WI38 (cell line): ENCODE data around the gene FAM9C.
"Not testable (repeated sequence)": the region's sequence is repeated elsewhere in the genome, so short reads cannot be mapped to it uniquely, and the experiment has no call there.

ENCODE experiments used
- H3K4me3 ChIP-seq: 2 replicates; pipeline ENCODE4 v1.5.1; 2011; ENCODE audit warnings: low read depth, mild to moderate bottlenecking, control low read depth, low read length
- TF ChIP-seq, protein P1 (sequence below): IDR thresholded peaks from 2 replicates; pipeline ENCODE4 v1.5.1; 2012; ENCODE audit warnings: low read depth, mild to moderate bottlenecking, control low read depth, low read length

FAM9C gene

DNA sequence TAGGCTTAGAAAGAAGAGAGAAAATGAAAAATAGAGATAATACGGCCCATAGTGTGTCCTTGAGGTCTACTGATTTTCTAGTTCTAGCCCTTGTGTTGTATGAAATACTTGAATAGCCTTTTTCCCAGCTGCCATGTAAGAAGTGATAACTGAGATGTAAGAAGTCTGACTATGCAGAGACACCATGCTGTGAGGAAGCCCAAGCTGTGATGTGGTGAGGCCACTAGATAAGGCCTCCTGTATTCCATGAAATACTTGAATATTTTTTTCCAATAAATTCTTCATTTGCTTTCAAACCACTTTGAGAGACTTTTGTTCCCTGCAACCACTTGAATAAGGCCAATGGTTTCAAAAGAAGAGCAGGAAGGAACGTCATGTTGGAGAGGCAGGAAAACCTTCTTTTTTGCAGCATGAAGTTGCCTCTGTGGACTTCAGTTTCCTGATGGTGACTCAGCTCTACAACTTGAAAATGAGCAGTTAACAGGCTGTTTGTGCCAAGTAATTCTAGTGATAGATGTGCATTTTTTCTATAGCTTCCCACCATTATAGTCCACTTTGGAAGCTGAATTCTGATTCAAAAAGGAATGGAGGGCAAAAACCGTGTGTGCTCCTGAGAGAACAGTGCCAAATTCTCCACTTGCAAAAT lies 25.5 kb upstream of the FAM9C start:
- TF ChIP-seq, protein P1, sequence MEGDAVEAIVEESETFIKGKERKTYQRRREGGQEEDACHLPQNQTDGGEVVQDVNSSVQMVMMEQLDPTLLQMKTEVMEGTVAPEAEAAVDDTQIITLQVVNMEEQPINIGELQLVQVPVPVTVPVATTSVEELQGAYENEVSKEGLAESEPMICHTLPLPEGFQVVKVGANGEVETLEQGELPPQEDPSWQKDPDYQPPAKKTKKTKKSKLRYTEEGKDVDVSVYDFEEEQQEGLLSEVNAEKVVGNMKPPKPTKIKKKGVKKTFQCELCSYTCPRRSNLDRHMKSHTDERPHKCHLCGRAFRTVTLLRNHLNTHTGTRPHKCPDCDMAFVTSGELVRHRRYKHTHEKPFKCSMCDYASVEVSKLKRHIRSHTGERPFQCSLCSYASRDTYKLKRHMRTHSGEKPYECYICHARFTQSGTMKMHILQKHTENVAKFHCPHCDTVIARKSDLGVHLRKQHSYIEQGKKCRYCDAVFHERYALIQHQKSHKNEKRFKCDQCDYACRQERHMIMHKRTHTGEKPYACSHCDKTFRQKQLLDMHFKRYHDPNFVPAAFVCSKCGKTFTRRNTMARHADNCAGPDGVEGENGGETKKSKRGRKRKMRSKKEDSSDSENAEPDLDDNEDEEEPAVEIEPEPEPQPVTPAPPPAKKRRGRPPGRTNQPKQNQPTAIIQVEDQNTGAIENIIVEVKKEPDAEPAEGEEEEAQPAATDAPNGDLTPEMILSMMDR = no peak
- no peak overlapping the region for H3K4me3 ChIP-seq

DNA sequence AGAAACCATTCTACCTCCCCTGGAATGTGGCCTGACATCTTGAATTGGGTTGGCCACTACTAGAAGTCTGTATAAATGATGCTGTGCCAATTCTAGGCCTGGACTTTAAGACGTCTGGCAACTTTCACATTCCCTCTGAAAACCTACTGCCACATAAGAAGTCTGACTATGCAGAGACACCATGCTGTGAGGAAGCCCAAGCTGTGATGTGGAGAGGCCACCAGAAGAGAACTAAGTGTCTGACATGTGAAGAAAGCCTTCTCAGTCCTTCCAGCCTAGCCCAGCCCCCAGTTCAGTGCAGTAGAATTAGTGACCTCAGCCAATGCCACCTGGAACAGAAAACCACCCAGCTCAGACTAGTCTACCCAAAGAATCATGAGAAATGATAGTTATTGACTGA lies 24.2 kb upstream of the FAM9C start:
- TF ChIP-seq, protein P1 = no peak
- H3K4me3 ChIP-seq = no peak overlapping the region

DNA sequence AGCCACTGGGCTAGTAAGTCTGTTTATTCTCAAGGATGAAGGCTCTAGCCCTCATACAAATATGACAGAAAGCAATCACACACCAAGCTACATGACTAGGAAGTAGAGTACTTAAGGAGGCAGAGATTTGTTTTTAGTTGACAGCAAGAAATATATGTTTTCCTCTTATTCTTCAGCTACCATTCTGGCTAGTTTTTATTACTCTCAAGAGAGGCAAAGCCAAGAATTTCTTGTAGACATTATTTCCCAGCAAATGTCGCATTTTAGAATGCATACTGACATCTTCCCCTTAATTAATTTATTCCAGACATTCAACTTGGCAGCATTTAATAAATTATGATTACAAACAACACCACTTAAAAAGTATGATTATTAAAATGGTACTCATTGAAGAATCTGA lies 23.4 kb upstream of the FAM9C start:
- TF ChIP-seq, protein P1 = no peak

DNA sequence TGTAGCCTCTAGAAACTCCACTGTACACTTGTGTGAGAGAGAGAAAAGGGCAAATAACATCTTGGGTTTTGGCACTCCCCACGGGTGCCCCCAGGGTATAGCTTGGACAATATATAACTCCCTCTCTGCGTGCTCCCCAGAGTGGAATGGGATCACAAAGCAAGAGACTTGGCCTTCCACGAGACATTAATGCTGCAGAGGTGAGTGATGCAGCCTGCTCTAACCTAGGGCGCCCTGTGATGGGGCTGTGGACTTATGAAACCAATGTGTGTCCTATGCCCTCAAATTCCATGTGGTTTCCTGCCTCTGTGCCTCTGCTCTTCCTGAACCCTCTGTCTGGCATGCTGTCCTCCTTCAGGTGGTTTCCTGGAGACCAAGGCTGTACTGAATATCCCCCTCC lies 22.0 kb upstream of the FAM9C start:
- no peak overlapping the region for H3K4me3 ChIP-seq
- TF ChIP-seq, protein P1 = no peak

More for the DNA sequence above, 23.4 kb upstream of the FAM9C start:
- H3K4me3 ChIP-seq = no peak overlapping the region

DNA sequence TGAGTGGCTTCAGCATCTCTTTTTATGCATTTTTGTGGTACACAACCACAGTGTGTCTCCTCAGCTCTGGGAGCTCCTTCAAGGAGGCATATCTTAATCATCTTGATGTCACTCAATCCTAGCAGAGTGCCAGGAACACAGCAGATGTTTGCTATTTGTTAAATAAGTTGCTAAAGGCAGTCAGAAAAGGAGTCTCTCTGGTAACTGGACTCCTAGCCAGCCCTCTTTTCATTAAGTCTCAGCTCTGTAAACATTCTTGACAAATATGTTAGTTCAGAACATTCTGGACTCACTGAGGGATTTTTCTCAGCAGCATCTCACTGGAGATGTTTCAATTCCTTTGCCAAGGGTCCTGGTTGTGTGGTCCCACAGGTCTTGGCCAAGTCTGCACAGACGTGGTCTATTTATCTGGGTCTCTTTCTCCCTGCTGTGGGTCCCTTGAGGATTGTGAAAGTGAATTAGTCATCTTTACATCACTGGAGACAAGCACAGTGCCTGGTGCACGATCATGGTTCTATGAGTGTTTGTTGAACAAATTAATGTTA lies 20.3 kb upstream of the FAM9C start:
- TF ChIP-seq, protein P1 = no peak
- H3K4me3 ChIP-seq = no peak overlapping the region

DNA sequence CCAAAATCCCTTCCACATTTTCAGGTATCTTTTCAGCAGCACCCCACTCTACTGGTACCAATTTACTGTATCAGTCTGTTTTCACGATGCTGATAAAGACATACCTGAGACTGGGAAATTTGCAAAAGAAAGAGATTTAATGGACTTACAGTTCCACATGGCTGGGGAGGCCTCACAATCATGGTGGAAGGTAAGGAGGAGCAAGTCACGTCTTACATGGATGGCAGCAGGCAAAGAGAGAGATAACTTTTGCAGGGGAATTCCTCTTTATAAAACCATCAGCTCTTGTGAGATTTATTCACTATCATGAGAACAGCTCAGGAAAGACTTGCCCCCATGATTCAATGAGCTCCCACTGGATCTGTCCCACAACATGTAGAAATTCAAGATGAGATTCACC lies 18.7 kb upstream of the FAM9C start:
- not testable (repeated sequence) for H3K4me3 ChIP-seq

DNA sequence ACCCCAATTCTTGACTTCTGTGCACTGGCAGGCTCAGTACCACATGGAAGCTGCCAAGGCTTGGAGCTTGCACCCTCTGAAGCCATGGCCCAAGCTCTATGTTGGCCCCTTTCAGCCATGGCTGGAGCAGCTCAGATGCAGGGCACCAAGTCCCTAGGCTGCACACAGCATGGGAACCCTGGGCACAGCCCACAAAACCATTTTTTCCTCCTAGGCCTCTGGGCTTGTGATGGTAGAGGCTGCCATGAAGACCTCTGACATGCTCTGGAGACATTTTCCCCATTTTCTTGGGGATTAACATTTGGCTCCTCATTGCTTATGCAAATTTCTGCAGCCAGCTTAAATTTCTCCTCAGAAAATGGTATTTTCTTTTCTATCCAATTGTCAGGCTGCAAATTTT lies 17.9 kb upstream of the FAM9C start:
- not testable (repeated sequence) for H3K4me3 ChIP-seq

DNA sequence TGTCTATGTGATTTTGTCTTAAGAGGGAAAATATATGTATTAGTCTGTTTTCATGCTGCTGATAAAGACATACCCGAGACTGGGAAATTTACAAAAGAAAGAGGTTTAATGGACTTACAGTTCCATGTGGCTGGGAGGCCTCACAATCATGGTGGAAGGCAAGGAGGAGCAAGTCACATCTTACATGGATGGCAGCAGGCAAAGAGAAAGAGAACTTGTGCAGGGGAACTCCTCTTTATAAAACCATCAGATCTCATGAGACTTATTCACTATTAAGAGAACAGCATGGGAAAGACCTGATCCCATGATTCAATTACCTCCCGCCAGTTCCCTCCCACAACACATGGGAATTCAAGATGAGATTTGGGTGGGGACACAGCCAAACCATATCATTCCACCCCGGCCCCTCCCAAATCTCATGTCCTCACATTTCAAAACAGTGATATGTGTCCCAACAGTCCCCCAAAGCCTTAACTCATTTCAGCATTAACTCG lies 16.8 kb upstream of the FAM9C start:
- not testable (repeated sequence) for H3K4me3 ChIP-seq
